WTC11 (cell line): Measurements from ENCODE around the gene OR2L3. TPM values are rescaled to one million over a fixed set of nuclear protein-coding genes. Genes with fewer than 3 reads are reported as not detected.

Experiments used
- ATAC-seq: fragments of 200-7000 bp; cut with Tn5 transposase; 2 replicates; pipeline ENCODE4 v1.10.0; 2021; ENCODE audit warnings: mild to moderate bottlenecking, moderate library complexity
- CTCF ChIA-PET: fragments of 300-600 bp; sonication (Branson Sonifier 250); formaldehyde crosslinking; loops from one replicate; lab custom pipeline; 2021; ENCODE audit warnings: antibody characterized with exemption; lab: Charles Lee
- POLR2A ChIA-PET: fragments of 350-600 bp; sonication (Branson Sonifier 250); formaldehyde crosslinking; loops from one replicate; lab custom pipeline; 2021; ENCODE audit warnings: antibody characterized with exemption; lab: Charles Lee
- DNase-seq: peaks from one replicate; pipeline ENCODE4 v3.0.0; 2021; ENCODE audit warnings: low spot score
- H3K27ac Mint-ChIP-seq: 2 replicates; pipeline ENCODE4 v1.8.0; 2021; ENCODE audit warnings: mixed read lengths
- H3K27me3 Mint-ChIP-seq: 2 replicates; pipeline ENCODE4 v1.8.0; 2021; ENCODE audit warnings: low read depth, mild to moderate bottlenecking, moderate library complexity, mixed read lengths
- H3K36me3 Mint-ChIP-seq: 2 replicates; pipeline ENCODE4 v1.8.0; 2021; ENCODE audit warnings: mixed read lengths
- H3K4me1 Mint-ChIP-seq: 2 replicates; pipeline ENCODE4 v1.8.0; 2022; ENCODE audit warnings: mixed read lengths
- H3K4me3 Mint-ChIP-seq: 2 replicates; pipeline ENCODE4 v1.8.0; 2021; ENCODE audit warnings: mild to moderate bottlenecking, moderate library complexity, mixed read lengths
- H3K9me3 Mint-ChIP-seq: 2 replicates; pipeline ENCODE4 v1.8.0; 2021; ENCODE audit warnings: mixed read lengths
- ATF1 ChIP-seq: sonication (generic); formaldehyde crosslinking; IDR thresholded peaks from 2 replicates; pipeline ENCODE4 v1.8.1; 2023; ENCODE audit warnings: mild to moderate bottlenecking, moderate library complexity, missing genetic modification reagents
- CBFB ChIP-seq: sonication (generic); formaldehyde crosslinking; IDR thresholded peaks from 2 replicates; pipeline ENCODE4 v1.8.1; 2022; ENCODE audit warnings: mild to moderate bottlenecking, low read depth, missing genetic modification reagents
- CDX4 ChIP-seq: fragments of 250-450 bp; sonication (Bioruptor Pico); IDR thresholded peaks from 2 replicates; pipeline ENCODE4 v1.9.0; 2021; ENCODE audit warnings: moderate library complexity, mild to moderate bottlenecking, inconsistent platforms, borderline replicate concordance
- CREM ChIP-seq: sonication (generic); formaldehyde crosslinking; IDR thresholded peaks from 2 replicates; pipeline ENCODE4 v1.8.1; 2022; ENCODE audit warnings: mild to moderate bottlenecking, missing genetic modification reagents, moderate library complexity
- ELF4 ChIP-seq: sonication (generic); formaldehyde crosslinking; IDR thresholded peaks from 2 replicates; pipeline ENCODE4 v1.8.1; 2022; ENCODE audit warnings: low read depth, mild to moderate bottlenecking, moderate library complexity, missing genetic modification reagents
- ERG ChIP-seq: fragments of 250-450 bp; sonication (Bioruptor Pico); IDR thresholded peaks from 2 replicates; pipeline ENCODE4 v1.8.0; 2021; ENCODE audit warnings: mild to moderate bottlenecking
- FOXP4 ChIP-seq: sonication (generic); formaldehyde crosslinking; IDR thresholded peaks from 2 replicates; pipeline ENCODE4 v1.8.0; 2022; ENCODE audit warnings: mild to moderate bottlenecking, missing genetic modification reagents
- GTF2I ChIP-seq: fragments of 250-450 bp; sonication (Bioruptor Pico); conservative IDR thresholded peaks from 2 replicates; pipeline ENCODE4 v1.4.0; 2021; ENCODE audit warnings: mild to moderate bottlenecking
- NR1H2 ChIP-seq: sonication (generic); formaldehyde crosslinking; IDR thresholded peaks from 2 replicates; pipeline ENCODE4 v1.9.0; 2021; ENCODE audit warnings: mild to moderate bottlenecking, moderate library complexity, missing genetic modification reagents
- NR3C1 ChIP-seq: sonication (generic); formaldehyde crosslinking; conservative IDR thresholded peaks from 2 replicates; pipeline ENCODE4 v1.8.1; 2023; ENCODE audit warnings: low read depth, mild to moderate bottlenecking, missing genetic modification reagents
- RELA ChIP-seq: sonication (generic); formaldehyde crosslinking; IDR thresholded peaks from 2 replicates; pipeline ENCODE4 v1.8.1; 2022; ENCODE audit warnings: missing genetic modification reagents, mild to moderate bottlenecking, borderline replicate concordance
- SP1 ChIP-seq: sonication (generic); formaldehyde crosslinking; conservative IDR thresholded peaks from 2 replicates; pipeline ENCODE4 v1.8.1; 2022; ENCODE audit warnings: missing genetic modification reagents
- TEAD1 ChIP-seq: sonication (generic); formaldehyde crosslinking; IDR thresholded peaks from 2 replicates; pipeline ENCODE4 v1.8.0; 2022; ENCODE audit warnings: mild to moderate bottlenecking, missing genetic modification reagents
- ZBTB43 ChIP-seq: sonication (generic); formaldehyde crosslinking; IDR thresholded peaks from 2 replicates; pipeline ENCODE4 v1.8.1; 2023; ENCODE audit warnings: mild to moderate bottlenecking, missing genetic modification reagents
- ZNF219 ChIP-seq: sonication (generic); formaldehyde crosslinking; IDR thresholded peaks from 2 replicates; pipeline ENCODE4 v1.8.0; 2023; ENCODE audit warnings: missing genetic modification reagents, mild to moderate bottlenecking, borderline replicate concordance
- ZNF281 ChIP-seq: sonication (generic); formaldehyde crosslinking; IDR thresholded peaks from 2 replicates; pipeline ENCODE4 v1.8.0; 2023; ENCODE audit warnings: mild to moderate bottlenecking, missing genetic modification reagents
- ZNF317 ChIP-seq: sonication (generic); formaldehyde crosslinking; IDR thresholded peaks from 2 replicates; pipeline ENCODE4 v1.8.1; 2023; ENCODE audit warnings: low read depth, mild to moderate bottlenecking, moderate library complexity, missing genetic modification reagents, borderline replicate concordance
- ZNF532 ChIP-seq: fragments of 250-450 bp; sonication (Bioruptor Pico); IDR thresholded peaks from 2 replicates; pipeline ENCODE4 v1.9.0; 2021; ENCODE audit warnings: mild to moderate bottlenecking, borderline replicate concordance
- ZSCAN18 ChIP-seq: fragments of 250-450 bp; sonication (Bioruptor Pico); IDR thresholded peaks from 2 replicates; pipeline ENCODE4 v2.1.2; 2022; ENCODE audit warnings: mild to moderate bottlenecking, moderate library complexity
- total RNA-seq: library from RNA; stranded (reverse); gene quantifications from 3 replicates; pipeline ENCODE4 v1.2.3, GENCODE V29; 2021

Gene OR2L3
- total RNA-seq, 1 experiment from 2014 or later: not detected

GRCh38 chr1:248094884-248095283, 48.2 kb downstream of the OR2L3 start, which contains the start of gene OR2L13:
OR2L13 (plus strand) TSS chr1:248095184; CDS start chr1:248099376, 4,192 bp downstream.
- H3K36me3 Mint-ChIP-seq: peaks cover 80% of the 10 kb centered on the region
- no peak within 1 kb of the TSS for H3K27ac Mint-ChIP-seq
- H3K27me3 Mint-ChIP-seq: peaks cover 16% of the 10 kb centered on the region
- no peak within 1 kb of the TSS for H3K4me3 Mint-ChIP-seq
- CTCF ChIA-PET: no interaction called here
- no peak for TF ChIP-seq RELA (CRISPR knock-in tag)
- no peak for TF ChIP-seq ERG
- no peak for TF ChIP-seq ZNF281 (CRISPR knock-in tag)
- TF ChIP-seq ATF1 (CRISPR knock-in tag): no peak
- TF ChIP-seq ELF4 (CRISPR knock-in tag): no peak
- TF ChIP-seq CDX4: no peak
- TF ChIP-seq CBFB (CRISPR knock-in tag): no peak
- TF ChIP-seq ZSCAN18 (CRISPR knock-in tag): no peak
- H3K4me1 Mint-ChIP-seq: no peaks in the 10 kb centered on the region
- DNase-seq (no peak), ATAC-seq (no peak)
- peaks cover 93% of the 10 kb centered on the region for H3K9me3 Mint-ChIP-seq
- POLR2A ChIA-PET: no interaction called here

- Mint-ChIP-seq H3K27me3 (peaks cover 16% of the 10 kb centered on the region), H3K36me3 (peaks cover 68% of the 10 kb centered on the region), H3K4me1 (no peaks in the 10 kb centered on the region), H3K9me3 (peaks cover 85% of the 10 kb centered on the region), H3K4me3 (no peak overlapping the region), H3K27ac (no peak overlapping the region)
- ATAC-seq (no peak), DNase-seq (no peak)
- CTCF ChIA-PET: no interaction called here
- POLR2A ChIA-PET: no interaction called here
- TF ChIP-seq NR3C1 (CRISPR knock-in tag): no peak
- TF ChIP-seq NR1H2 (CRISPR knock-in tag): no peak
- no peak for TF ChIP-seq FOXP4 (CRISPR knock-in tag)
- TF ChIP-seq ZNF317 (CRISPR knock-in tag): no peak
- TF ChIP-seq ZNF219: no peak
- TF ChIP-seq TEAD1 (CRISPR knock-in tag): no peak
- TF ChIP-seq SP1 (CRISPR knock-in tag): no peak
- no peak for TF ChIP-seq CBFB (CRISPR knock-in tag)
- TF ChIP-seq GTF2I: no peak
- no peak for TF ChIP-seq CREM (CRISPR knock-in tag)
- no peak for TF ChIP-seq ZSCAN18 (CRISPR knock-in tag)
- no peak for TF ChIP-seq ELF4 (CRISPR knock-in tag)
- no peak for TF ChIP-seq ZBTB43 (CRISPR knock-in tag)
- TF ChIP-seq ZNF532 (CRISPR knock-in tag): no peak
These were observed 51.9 kb downstream of the OR2L3 start for GRCh38 chr1:248098529-248098928.
